HG03025 (cell line): Measurements from ENCODE around the gene DTNB.
"Not testable (repeated sequence)": the region's sequence is repeated elsewhere in the genome, so short reads cannot be mapped to it uniquely, and the experiment has no call there.

Experiments
- ATAC-seq: cut with Tn5 transposase; IDR thresholded peaks from one replicate; pipeline ENCODE4 v1.9.1; 2021; ENCODE audit warnings: mild to moderate bottlenecking, moderate library complexity; ENCODE audit not compliant: unreplicated experiment, low FRiP score

Gene DTNB

DNA sequence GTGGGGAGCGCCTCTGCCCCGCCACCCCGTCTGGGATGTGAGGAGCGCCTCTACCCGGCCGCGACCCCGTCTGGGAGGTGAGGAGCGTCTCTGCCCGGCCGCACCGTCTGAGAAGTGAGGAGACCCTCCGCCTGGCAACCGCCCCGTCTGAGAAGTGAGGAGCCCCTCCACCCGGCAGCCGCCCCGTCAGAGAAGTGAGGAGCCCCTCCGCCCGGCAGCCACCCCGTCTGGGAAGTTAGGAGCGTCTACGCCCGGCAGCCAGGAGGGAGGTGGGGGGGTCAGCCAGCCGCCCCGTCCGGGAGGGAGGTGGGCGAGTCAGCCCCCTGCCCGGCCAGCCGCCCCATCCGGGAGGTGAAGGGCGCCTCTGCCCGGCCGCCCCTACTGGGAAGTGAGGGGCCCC lies 39.6 kb downstream of the DTNB start:
- ATAC-seq = not testable (repeated sequence)

DNA sequence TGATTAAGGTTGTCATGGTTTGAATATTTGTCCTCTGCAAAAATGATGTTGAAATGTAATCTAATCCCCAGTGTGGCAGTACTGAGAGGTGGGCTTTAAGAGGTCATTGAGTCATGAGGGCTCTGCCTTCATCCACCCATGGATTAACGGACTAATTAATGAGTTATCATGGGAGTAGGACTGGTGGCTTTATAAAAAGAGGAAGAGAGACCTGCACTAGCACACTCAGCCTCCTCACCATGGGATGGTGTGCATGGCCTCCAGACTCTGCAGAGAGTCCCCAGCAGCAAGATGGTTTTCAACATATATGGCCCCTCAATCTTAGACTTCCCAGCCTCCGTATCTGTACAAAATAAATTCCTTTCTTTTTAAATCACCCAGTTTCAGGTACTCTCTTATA lies 41.0 kb downstream of the DTNB start:
- no peak for ATAC-seq

DNA sequence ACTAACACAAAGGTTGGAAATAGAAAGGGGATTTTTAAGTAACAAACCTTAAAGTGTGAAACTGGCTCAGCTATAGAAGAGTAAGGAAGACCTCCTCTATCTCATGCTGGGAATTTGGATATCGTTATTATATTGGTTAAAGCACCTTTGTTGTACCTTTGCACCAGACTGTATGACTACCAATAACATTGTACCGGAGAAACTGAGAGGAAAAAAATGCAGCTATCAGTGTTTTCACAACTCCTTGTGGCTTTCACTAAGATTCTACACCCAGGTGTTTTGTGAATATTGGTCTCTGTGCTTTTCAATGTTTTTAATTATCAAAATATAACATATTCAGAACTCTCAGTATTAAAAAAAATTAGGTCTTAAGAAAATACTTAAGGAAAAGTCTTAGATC lies 48.7 kb downstream of the DTNB start:
- ATAC-seq = no peak

DNA sequence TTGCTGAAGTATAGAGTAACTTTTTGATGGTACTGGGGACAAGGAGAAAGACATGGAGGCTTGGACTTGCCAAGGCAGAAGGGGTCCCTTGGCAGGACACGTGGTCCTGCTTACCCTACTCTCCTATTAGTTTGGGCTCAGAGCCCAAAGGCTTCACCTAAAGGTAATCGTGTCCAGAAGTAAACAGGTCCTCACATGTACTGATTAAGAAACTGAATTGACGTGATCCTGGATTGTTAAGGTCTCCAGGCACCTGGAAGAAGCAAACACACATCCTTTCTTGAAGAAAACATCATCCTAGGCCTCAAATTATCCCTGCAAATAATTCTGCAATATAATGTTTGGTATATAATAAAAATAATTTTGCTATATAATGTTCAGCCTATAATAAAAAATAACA lies 50.0 kb downstream of the DTNB start:
- no peak for ATAC-seq

DNA sequence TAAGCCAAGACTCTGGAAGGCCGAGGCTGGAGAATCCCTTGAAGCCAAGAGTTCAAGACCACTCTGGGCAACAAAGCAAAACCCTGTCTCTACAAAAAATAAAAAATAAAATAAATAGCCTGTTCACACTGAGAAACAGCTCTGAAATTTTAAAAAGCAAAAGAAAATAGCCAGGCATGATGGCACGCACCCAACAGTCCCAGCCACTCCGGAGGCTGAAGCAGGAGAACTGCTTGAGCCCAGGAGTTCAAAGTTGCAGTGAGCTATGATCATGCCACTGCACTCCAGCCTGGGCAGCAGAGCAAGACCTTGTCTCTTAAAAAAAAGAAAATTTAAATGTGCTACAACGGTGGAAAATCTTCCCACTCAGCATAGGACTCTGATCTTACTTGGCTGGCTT lies 52.7 kb downstream of the DTNB start:
- ATAC-seq = no peak

DNA sequence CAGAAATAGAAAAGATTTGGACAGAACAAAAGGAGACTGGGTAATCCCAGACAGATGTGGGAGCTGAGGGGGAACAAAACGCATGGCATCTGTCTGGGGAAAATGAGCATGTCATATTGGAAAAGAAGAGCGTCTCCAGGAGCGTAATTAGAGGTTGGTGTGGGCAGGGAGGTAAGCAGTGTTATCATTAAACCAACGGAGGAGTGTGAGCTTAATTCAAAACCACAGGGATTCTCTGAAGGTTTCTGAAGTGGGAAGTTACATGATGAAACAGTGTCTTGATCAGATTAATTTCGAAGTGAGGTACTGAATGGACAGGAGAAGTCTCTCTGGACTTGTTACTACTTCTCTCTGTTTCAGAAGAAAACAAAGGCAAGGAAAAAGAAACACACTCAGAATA lies 53.3 kb downstream of the DTNB start:
- no peak for ATAC-seq

DNA sequence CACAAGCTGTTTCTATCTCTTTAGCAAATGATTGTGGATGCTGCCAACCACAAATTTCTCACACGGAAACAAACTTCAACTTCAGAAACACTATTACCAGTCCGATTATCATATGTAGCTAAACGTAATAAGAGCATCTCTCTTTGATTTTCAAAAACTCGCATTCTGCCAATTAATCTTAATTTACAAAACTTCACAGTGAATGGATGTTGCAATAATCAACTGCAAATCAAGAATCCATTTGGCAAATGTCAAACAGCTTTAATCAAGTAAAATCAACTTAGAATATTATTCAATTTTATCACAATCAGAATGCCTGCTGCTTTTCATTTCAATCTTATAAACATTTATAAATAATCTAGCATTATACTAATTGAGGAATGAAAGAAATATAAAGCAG lies 54.2 kb downstream of the DTNB start:
- no peak for ATAC-seq

DNA sequence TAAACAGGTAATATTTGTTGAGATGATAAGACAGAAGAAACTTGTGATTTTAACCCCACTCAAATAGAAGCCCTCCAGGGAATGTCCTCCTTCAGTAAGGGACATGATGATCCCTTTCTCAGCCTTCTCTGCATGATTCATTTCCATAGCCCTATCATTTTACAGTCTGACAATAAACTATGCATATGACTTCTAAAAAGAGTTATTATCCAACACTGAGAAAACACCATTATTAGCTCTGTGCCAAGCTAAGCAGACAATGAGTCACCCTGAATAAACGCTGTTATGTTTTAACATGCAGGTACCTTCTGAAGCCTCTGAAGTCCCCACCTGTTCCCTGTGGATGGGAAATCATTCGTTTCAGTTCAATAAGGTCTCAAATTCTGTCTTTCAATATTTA lies 54.7 kb downstream of the DTNB start:
- no peak for ATAC-seq

DNA sequence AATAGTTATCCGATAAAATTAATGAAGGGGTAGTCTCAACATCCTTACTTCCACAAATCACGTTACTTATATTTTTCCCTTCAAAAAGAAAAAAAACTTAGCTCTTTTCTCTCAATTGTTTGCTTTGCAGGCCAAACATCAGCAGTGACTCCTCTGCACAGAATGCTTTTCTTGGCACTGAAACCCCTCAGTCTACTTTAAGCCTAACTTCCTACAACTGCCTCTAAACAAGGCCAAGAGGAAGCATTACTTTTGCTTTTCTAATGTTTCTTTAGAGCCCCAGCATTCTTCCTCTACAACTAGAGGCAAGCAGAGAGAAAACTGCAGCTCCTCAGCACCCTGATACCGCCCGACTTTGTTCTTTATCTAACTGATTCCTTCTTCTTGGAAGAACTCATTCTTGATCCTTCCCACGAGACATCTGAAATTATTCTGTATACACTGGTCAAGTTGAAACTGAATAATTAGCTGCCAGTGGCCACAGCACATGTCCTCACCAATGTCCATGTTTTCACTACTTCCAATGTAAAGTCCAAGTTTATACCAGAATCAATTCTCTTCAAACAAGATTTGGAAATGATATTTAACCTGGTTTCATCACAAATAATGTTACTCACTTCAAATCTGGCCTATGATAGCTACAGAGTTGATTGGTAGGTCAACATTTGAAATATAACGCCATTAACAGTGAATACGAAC lies 55.3 kb downstream of the DTNB start:
- ATAC-seq = no peak

DNA sequence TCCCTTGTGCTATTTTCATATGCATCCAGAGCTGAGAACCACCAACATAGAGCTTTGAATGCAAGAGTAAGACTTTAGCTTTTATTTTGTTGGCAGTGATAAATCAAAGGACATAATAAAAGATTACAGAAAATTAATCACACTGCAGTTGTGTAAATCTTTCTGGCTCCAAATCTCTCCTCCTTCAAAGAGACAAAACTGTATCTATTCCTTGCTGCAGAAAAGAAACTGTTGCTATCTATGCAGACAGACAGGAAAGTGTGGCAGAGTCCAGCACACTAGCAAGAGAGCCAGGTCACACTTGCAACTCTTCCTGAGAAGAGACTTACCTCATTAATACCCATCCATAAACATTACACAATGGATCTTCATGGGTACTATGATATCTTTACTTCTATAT lies 57.5 kb downstream of the DTNB start:
- no peak for ATAC-seq

DNA sequence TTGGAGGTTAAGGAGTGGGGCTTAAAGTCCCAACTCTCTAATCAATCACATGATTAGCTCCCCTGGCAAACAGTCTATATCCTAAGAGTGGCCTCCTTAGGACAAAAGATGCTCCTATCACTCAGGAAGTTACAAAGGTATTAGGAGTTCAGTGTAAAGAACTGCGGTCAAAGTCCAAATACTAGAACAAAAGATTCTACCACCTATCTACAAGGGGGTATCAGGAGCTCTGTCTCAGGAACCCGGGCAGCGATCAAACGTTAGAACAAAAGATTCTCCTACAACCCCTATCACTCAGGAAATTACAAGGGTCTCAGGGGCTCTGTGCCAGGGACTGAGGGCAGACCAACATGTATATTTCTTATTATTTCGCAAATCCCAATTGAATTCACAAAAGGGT lies 58.0 kb downstream of the DTNB start:
- ATAC-seq = no peak

DNA sequence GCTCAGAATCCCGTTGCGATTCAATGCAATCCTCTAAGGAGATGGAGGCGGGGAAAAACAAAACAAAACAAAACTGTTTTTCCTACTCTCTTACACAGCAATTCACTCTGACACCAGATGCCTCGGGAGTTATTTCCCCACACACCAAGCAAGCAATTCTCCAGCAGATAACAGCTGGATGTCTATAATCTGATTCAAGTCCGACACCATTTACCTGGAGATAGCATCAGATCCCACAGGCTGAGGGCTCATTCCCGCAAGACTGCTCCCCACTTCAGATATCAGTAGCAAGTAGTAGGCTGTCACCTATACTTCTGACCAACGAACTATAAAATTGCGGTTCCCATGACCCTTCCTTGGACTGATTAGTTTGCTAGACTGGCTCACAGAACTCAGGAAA lies 58.7 kb downstream of the DTNB start:
- ATAC-seq = no peak

DNA sequence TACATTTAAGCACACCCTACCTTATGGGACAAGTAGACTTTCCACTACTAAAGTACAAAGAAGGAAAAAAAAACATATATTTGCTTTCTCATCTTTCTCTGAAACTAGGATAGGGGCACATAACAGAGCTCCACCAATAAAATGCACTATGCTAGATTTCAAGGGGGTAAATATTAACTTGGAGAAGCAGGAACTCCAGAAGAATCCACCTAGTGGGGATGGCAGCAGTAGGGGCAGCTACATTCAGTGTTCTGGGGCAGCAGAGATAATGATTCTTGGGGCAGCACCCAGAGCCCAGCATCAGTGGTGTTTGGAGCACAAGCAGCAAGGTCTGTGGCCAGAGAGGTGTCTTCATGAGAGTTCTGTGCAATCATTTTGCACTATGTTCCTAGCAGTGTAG lies 64.7 kb downstream of the DTNB start:
- ATAC-seq = no peak

DNA sequence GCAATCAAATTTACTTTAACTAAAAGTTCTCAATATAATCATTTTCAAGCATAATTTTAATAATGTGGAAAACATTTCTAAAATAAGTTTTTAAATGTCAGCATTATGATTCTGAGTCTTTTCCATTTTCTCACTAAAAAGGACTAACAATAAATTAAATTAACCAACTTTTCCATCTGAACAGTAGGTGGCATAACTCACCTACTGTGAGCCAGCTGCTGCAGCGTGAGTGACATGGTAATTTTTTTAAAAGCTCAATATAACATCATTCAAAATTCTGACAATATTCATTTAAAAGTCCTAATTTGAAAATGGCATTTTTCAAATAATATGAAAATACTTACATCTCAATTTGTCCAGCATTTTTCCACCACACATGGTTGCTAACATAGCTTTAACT lies 66.5 kb downstream of the DTNB start:
- ATAC-seq = no peak

DNA sequence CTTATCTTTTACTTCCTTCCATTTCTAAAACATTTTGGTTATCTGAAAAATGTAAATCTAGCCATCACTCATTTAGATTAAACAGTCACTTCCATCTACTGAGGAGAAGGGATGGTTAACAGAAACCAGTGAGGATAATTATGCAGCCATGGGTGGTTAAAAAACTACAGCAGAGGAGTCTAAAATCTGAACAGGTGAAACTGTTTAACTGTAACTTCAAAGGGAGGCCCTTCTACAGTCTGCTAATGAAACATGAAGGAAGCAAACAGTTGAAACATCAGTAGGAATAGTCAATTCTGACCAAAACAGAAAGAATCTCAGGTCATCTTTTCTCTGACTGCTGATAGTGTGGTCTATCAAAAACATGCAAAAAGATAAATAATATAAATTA lies 71.0 kb downstream of the DTNB start:
- ATAC-seq = no peak

DNA sequence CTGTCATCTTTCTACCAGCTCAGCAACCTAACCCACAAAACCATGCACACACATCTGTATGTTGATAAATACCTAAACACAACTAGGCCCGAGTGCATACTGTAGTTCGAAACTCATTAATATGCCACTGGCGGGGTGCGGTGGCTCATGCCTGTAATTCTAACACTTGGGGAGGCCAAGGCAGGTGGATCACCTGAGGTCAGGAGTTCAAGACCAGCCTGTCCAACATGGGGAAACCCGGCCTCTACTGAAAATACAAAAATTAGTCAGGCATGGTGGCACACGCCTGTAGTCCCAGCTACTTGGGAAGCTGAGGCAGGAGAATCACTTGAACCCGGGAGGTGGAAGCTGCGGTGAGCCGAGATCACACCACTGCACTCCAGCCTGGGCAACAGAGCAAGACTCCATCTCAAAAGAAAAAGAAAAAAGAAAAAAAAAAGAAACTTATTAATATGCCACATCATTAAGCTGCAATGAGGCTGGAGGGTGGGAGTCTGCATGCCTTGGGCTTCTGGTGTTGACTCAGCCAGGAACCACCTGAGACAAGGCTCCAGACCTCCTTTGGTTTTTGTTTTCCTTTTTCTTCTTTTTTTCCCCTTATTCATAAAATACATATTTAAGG lies 71.6 kb downstream of the DTNB start:
- ATAC-seq = not testable (repeated sequence)

DNA sequence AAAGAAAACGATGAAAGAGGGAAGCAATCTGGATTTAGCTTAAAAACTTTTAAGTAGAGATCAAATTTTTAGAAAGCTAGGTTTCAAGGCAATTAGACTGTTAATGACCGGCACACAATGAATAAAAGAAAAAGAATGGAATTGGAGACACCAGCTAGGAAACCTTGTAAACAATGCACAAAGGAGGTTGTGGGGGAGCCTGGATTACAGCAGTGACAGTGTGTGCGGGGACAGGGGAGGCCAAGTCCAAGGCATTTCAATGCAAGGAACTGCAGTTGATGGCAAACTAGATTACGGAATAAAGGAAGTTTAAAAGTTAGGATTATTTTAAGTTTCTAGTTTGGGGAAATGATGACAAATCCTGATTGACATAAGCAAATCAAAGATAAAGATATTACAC lies 74.5 kb downstream of the DTNB start:
- no peak for ATAC-seq

DNA sequence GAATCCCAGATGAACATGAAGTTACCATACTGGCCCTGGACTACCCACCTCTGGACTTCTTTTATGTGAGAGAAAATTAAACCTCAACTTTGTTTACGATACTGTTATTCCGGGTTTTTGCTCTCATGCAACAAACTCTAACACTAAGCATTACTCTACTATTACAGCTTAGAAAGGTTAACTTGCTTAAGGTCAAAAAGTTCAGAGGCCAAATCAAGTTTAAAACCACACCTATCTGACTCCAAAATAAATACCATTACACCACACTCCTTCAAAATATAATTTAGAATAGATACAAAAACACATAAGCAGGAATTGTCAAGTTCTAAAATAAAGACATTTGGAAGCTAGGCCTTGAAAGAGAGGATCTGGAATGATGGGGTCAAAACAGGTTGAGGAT lies 75.0 kb downstream of the DTNB start:
- no peak for ATAC-seq

DNA sequence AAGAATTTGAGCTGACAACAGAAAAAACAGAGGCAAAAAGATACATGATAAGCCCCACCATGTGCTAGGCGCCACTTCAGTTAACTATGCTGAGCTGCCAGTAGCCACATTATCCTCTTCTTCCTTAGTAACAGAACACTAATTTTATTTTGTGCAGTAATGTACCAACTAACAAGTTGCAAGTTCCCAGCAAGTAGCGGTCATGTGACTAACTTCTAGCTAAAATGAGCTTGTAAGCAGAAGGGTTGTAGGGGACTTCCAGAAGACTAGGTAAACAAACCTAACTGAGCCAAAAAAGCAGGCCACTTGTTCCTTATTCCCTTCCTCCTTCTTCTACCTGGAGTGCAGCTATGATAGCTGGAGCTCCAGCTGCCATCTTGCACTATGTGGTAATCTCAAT lies 75.5 kb downstream of the DTNB start:
- ATAC-seq = no peak

DNA sequence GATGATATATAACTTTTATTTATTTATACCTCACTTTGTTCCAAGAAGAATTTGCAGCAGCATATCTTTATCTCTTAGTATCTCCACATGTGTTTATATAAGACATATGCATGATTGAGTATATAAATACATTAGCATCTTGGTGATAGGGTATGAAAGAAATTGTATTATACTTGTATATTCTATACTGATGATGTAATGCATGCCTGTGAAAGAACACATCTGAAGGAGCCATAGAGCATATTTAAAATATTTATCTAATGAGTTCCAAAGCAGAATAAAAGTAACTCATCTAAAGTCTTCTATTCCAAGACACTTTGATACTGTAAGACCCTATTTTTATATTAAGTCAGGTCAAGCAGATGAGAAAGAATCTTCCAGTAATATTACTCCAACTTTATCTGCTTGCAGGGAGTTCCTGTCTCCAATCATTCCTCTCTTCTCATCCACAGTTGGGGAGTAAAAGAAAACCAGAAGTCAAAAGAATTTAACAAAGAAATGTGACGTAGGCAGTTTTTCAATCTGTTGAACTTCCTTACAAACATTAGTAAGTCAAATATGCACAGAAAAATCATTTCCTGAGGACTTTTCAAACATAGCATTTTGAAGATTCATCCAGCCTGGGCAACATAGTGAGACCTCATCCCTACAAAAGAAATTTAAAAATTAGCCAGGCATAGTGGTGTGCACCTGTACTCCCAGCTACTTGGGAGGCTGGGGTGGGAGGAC lies 76.7 kb downstream of the DTNB start:
- no peak for ATAC-seq

DNA sequence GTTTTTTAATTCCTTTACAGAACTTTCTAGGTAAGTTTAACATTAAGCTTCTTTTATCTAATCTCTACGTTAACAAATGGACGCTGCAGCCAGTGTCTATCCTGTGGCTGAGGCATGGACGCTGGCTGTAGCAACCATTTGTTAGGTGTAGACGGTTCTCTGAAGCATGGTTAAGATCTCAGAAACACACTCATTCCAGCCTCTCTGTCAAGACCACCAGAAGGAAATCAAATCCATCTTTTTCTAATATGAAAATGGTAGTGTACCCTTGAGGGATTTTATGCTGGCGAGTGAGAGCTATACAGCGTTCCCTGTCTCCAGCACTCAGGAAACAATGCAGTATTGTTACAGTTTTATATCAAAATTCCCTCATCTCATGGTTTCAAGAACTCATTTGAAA lies 78.0 kb downstream of the DTNB start:
- no peak for ATAC-seq

DNA sequence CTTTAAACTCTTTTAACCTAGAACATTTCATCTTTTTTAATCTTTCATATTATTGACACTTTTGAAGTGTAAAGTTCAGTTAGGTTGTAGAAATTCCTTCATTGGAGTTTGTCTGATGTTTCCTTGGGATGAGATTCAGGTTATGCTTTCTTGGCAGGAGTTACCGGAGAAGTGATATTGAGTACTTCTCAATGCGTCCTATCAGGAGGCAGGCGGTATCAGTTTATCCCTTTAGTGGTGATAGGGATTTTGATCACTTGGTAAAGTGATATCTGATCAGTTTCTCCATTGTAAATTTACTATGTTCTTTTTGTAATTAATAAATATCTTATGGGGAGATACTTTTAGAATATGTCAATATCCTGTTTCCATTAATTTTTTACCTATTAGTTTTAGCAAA lies 78.4 kb downstream of the DTNB start:
- ATAC-seq = no peak
